GM12878 (cell line): ENCODE data around the gene STON1. TPM values are rescaled to one million over a fixed set of nuclear protein-coding genes. Genes with fewer than 3 reads are reported as not detected.

Experiments
- ATAC-seq: fragments of 200-7000 bp; cut with Tn5 transposase; 3 replicates; pipeline ENCODE4 v1.9.1; 2020; ENCODE audit warnings: mild to moderate bottlenecking, moderate library complexity
- BruUV-seq: library from RNA; stranded (reverse); fragments of 400-500 nt; replicated peaks from 2 replicates; lab custom pipeline; 2021; lab: Mats Ljungman, UMichigan
- CTCF ChIA-PET: fragments of 300-600 bp; sonication (Branson Sonifier 250); formaldehyde crosslinking; extraction: SDS; loops from one replicate; lab custom pipeline; 2021; ENCODE audit warnings: inconsistent platforms; lab: Yijun Ruan, JAX
- POLR2A ChIA-PET: fragments of 350-600 bp; formaldehyde crosslinking; extraction: SDS; loops from one replicate; lab custom pipeline; 2021; ENCODE audit warnings: inconsistent platforms; lab: Charles Lee
- RAD21 ChIA-PET: fragments of 300-600 bp; sonication (Branson Sonifier 250); formaldehyde crosslinking; loops from one replicate; lab custom pipeline; 2023; ENCODE audit warnings: antibody characterized with exemption; ENCODE audit not compliant: unreplicated experiment; lab: Charles Lee
- SMC1A ChIA-PET: fragments of 300-600 bp; sonication (Branson Sonifier 250); formaldehyde crosslinking; loops from one replicate; lab custom pipeline; 2023; ENCODE audit not compliant: unreplicated experiment, uncharacterized antibody; lab: Charles Lee
- DNase-seq: peaks from one replicate; pipeline ENCODE4 v3.0.0-alpha.2; 2011; ENCODE audit warnings: low read depth, low spot score
- FAIRE-seq: peaks from 3 replicates; lab custom pipeline; 2011; peaks lifted over from hg19 to GRCh38; lab: Jason Lieb, UNC
- H2AFZ ChIP-seq: 2 replicates; pipeline ENCODE4 v1.6.0; 2011; ENCODE audit warnings: low read depth, low read length, control low read depth; ENCODE audit not compliant: control insufficient read depth
- H3K27ac ChIP-seq: 2 replicates; pipeline ENCODE4 v1.5.1; 2011; ENCODE audit warnings: control low read depth; ENCODE audit not compliant: control insufficient read depth, insufficient read depth
- H3K27me3 ChIP-seq, 2 experiments: replicated peaks in 1 of 2; 2 replicates each; pipeline versions ENCODE4 v1.6.0 to v1.6.1; 2011; ENCODE audit warnings: low read length in 1 of 2; ENCODE audit not compliant: control insufficient read depth in 2 of 2, insufficient read depth in 2 of 2
- H3K36me3 ChIP-seq, 2 experiments: 2 replicates each; pipeline ENCODE4 v1.5.1; 2011; ENCODE audit warnings: low read length in 1 of 2; ENCODE audit not compliant: control insufficient read depth in 2 of 2, insufficient read depth in 2 of 2
- H3K4me1 ChIP-seq: 2 replicates; pipeline ENCODE4 v1.6.1; 2011; ENCODE audit warnings: mild to moderate bottlenecking, low read length, moderate library complexity, mixed read lengths; ENCODE audit not compliant: control insufficient read depth, insufficient read depth
- H3K4me2 ChIP-seq: 2 replicates; pipeline ENCODE4 v1.6.0; 2011; ENCODE audit warnings: control low read depth; ENCODE audit not compliant: control insufficient read depth, insufficient read depth
- H3K4me3 ChIP-seq: fragments of 200-600 bp; sonication (generic); 2 replicates; pipeline ENCODE4 v1.5.1; 2016
- H3K79me2 ChIP-seq: 2 replicates; pipeline ENCODE4 v1.6.0; 2011; ENCODE audit warnings: low read length; ENCODE audit not compliant: control insufficient read depth, insufficient read depth
- H3K9ac ChIP-seq: 2 replicates; pipeline ENCODE4 v1.8.0; 2011; ENCODE audit warnings: low read length, control low read depth, mixed read lengths; ENCODE audit not compliant: control insufficient read depth, insufficient read depth
- H3K9me3 ChIP-seq: replicated peaks from 3 replicates; pipeline ENCODE4 v1.5.1; 2011; ENCODE audit warnings: mild to moderate bottlenecking, low read length; ENCODE audit not compliant: control insufficient read depth, insufficient read depth
- H4K20me1 ChIP-seq: 2 replicates; pipeline ENCODE4 v1.6.0; 2011; ENCODE audit not compliant: control insufficient read depth, insufficient read depth
- JUND ChIP-seq: IDR thresholded peaks from 2 replicates; pipeline ENCODE4 v1.6.1; 2012; ENCODE audit warnings: low read depth, mild to moderate bottlenecking, low read length, improper control_type of control experiment, moderate library complexity
- NFYA ChIP-seq: IDR thresholded peaks from 2 replicates; pipeline ENCODE4 v1.6.1; 2011; ENCODE audit warnings: low read depth, mild to moderate bottlenecking, low read length, improper control_type of control experiment, borderline replicate concordance
- NR2F1 ChIP-seq: fragments of 450-650 bp; conservative IDR thresholded peaks from 2 replicates; pipeline ENCODE4 v1.6.1; 2017; ENCODE audit warnings: mild to moderate bottlenecking
- SIN3A ChIP-seq: IDR thresholded peaks from 2 replicates; pipeline ENCODE4 v1.6.1; 2012; ENCODE audit warnings: low read depth, low read length, improper control_type of control experiment
- SMAD1 ChIP-seq: fragments of 450-650 bp; IDR thresholded peaks from 2 replicates; pipeline ENCODE4 v1.6.1; 2018; ENCODE audit warnings: mild to moderate bottlenecking, low read depth; ENCODE audit not compliant: partially characterized antibody
- ZNF24 ChIP-seq: fragments of 450-650 bp; IDR thresholded peaks from 2 replicates; pipeline ENCODE4 v1.6.1; 2017; ENCODE audit warnings: antibody characterized with exemption, mild to moderate bottlenecking
- ZSCAN29 ChIP-seq: fragments of 450-650 bp; IDR thresholded peaks from 2 replicates; pipeline ENCODE4 v1.6.1; 2017; ENCODE audit warnings: mild to moderate bottlenecking, moderate library complexity
- WGBS: methylation state at CpG from one replicate; pipeline ENCODE4 v1.1.6; 2016; ENCODE audit warnings: low lambda C conversion rate; ENCODE audit not compliant: insufficient replicate concordance, insufficient coverage; ENCODE audit errors: missing lambda C conversion rate; 5-methylcytosine and 5-hydroxymethylcytosine counted together
- in situ Hi-C: fragments of 300-500 bp; cut with MboI; formaldehyde crosslinking; loops from 9 replicates; pipeline ENCODE4 v1.14.3; 2018; ENCODE audit warnings: mixed read lengths
- intact Hi-C: fragments of 100-400 bp; cut with micrococcal nuclease; formaldehyde crosslinking; loops from one replicate; pipeline ENCODE4 v1.14.2; 2022; ENCODE audit not compliant: unreplicated experiment
- polyA plus RNA-seq, 11 experiments: library from polyadenylated mRNA; depleted of rRNA in 4 of 11; unstranded in 6 of 11; stranded (reverse) in 5 of 11; fragments of >200 nt; fragmentation: Nextera tagmentation in 4 of 11; fragmentation: Illumina TruSeq in 1 of 11; extraction: Ambion mirVana in 4 of 11; extraction: Trizol in 1 of 11; gene quantifications; 1 replicate in 1 of 11; 2 replicates in 10 of 11; pipeline versions ENCODE4 v1.2.1 to v1.2.3, GENCODE V29; 2011 to 2016; ENCODE audit warnings: inconsistent platforms in 2 of 11, missing spikeins in 2 of 11, low read depth in 1 of 11
- total RNA-seq, 4 experiments: library from RNA; depleted of rRNA in 3 of 4; stranded (reverse); fragments of >200 nt in 3 of 4; fragmentation: Illumina TruSeq in 1 of 4; extraction: Trizol in 1 of 4; gene quantifications; 2 replicates each; pipeline versions ENCODE4 v1.2.1 to v1.2.3, GENCODE V29; 2013 to 2021
- TF ChIP-seq, protein P1 (sequence below): IDR thresholded peaks from 2 replicates; pipeline ENCODE4 v1.6.1; 2012; ENCODE audit warnings: low read depth, low read length, improper control_type of control experiment
- TF ChIP-seq, protein P2 (sequence below): fragments of 450-650 bp; IDR thresholded peaks from 2 replicates; pipeline ENCODE4 v1.6.1; 2017; ENCODE audit warnings: antibody characterized with exemption, mild to moderate bottlenecking, moderate library complexity
- TF ChIP-seq, protein P3 (sequence below): fragments of 450-650 bp; formaldehyde crosslinking; IDR thresholded peaks from 2 replicates; pipeline ENCODE4 v1.5.0; 2022; ENCODE audit warnings: mild to moderate bottlenecking, missing genetic modification characterization

Gene STON1
- total and polyA plus RNA-seq, 10 of the 15 experiments (the other 5 are each of a cell fraction or from before 2014, with no cell fraction given): 0.11 to 0.90 (median 0.22) TPM; not detected in 2

DNA sequence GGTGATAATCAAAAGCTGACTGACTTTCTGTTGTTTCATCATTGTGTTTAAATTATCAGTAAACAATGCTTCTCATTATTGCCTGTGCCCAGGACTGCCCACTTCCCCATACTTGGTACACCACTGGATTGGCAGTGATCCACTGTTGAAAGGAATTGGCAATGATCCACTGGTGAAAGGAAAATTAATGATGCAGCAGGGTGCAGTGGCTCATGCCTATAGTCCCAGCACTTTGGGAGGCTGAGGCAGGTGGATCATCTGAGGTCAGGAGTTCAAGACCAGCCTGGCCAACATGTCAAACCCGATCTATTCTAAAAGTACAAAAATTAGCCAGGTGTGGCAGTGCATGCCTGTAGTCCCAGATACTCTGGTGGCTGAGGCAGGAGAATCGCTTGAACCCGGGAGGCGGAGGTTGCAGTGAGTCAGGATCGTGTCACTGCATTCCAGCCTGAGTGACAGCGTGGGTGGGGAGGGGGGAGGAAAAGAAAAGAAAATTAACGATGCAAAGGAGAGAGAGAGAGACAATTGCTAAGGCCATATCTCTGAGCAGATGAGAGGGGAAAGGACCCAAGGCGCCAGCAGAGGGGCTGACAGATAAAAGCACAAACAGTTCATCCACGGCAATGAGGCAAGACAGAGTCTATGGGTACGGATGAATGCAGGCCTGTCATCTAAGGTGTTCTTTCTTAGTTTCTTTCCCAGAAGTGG is 77.5 kb downstream of the STON1 start:
- no peak overlapping the region for H2AFZ ChIP-seq
- intact Hi-C loops: loop anchor here (10.0 kb wide), 1 partner anchor 1887 kb away; no protein-coding TSS in a partner anchor
- SMC1A ChIA-PET: no interaction called here
- H3K36me3 ChIP-seq: no peaks in the 10 kb centered on the region
- FAIRE-seq: no peak
- CTCF ChIA-PET: no interaction called here
- no peak for DNase-seq
- no TSS peak for BruUV-seq
- no peak for ATAC-seq
- H3K27ac ChIP-seq: no peak overlapping the region
- no peak for TF ChIP-seq SMAD1
- TF ChIP-seq, protein P1, sequence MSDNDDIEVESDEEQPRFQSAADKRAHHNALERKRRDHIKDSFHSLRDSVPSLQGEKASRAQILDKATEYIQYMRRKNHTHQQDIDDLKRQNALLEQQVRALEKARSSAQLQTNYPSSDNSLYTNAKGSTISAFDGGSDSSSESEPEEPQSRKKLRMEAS: no peak
- 58% methylated on average over 8 of the region's 10 CpGs for WGBS
- H3K79me2 ChIP-seq: no peaks in the 10 kb centered on the region
- no peak overlapping the region for H3K4me2 ChIP-seq
- H4K20me1 ChIP-seq: no peaks in the 10 kb centered on the region
- no peaks in the 10 kb centered on the region for H3K4me1 ChIP-seq
- RAD21 ChIA-PET: no interaction called here
- POLR2A ChIA-PET: no interaction called here
- H3K9me3 ChIP-seq: no peaks in the 10 kb centered on the region
- in situ Hi-C loops: no loop called here
- H3K27me3 ChIP-seq: no peaks in the 10 kb centered on the region; a peak in 2 of 4 replicates
- no peak overlapping the region for H3K9ac ChIP-seq
- no peak overlapping the region for H3K4me3 ChIP-seq

DNA sequence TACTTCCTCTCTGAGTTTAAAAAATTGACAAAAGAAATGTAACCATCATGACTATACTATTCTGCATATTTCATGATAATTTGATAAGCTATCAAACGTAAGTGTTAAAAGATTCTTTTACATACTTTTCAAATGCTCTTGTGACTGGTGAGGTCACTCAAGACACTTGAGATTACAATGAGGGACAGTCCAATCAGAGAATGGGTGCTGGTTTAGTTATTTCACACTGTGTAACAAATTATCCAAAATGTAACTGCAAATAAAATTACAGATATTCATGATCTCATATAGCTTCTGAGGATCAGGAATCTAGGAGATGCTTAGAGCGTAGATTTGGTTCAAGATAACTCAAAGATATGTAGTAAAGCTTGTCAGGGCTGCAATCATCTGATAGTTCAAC is 83.3 kb downstream of the STON1 start:
- RAD21 ChIA-PET: no interaction called here
- in situ Hi-C loops: no loop called here
- TF ChIP-seq, protein P2, sequence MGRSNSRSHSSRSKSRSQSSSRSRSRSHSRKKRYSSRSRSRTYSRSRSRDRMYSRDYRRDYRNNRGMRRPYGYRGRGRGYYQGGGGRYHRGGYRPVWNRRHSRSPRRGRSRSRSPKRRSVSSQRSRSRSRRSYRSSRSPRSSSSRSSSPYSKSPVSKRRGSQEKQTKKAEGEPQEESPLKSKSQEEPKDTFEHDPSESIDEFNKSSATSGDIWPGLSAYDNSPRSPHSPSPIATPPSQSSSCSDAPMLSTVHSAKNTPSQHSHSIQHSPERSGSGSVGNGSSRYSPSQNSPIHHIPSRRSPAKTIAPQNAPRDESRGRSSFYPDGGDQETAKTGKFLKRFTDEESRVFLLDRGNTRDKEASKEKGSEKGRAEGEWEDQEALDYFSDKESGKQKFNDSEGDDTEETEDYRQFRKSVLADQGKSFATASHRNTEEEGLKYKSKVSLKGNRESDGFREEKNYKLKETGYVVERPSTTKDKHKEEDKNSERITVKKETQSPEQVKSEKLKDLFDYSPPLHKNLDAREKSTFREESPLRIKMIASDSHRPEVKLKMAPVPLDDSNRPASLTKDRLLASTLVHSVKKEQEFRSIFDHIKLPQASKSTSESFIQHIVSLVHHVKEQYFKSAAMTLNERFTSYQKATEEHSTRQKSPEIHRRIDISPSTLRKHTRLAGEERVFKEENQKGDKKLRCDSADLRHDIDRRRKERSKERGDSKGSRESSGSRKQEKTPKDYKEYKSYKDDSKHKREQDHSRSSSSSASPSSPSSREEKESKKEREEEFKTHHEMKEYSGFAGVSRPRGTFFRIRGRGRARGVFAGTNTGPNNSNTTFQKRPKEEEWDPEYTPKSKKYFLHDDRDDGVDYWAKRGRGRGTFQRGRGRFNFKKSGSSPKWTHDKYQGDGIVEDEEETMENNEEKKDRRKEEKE: no peak
- no peak for TF ChIP-seq NR2F1
- TF ChIP-seq, protein P3, sequence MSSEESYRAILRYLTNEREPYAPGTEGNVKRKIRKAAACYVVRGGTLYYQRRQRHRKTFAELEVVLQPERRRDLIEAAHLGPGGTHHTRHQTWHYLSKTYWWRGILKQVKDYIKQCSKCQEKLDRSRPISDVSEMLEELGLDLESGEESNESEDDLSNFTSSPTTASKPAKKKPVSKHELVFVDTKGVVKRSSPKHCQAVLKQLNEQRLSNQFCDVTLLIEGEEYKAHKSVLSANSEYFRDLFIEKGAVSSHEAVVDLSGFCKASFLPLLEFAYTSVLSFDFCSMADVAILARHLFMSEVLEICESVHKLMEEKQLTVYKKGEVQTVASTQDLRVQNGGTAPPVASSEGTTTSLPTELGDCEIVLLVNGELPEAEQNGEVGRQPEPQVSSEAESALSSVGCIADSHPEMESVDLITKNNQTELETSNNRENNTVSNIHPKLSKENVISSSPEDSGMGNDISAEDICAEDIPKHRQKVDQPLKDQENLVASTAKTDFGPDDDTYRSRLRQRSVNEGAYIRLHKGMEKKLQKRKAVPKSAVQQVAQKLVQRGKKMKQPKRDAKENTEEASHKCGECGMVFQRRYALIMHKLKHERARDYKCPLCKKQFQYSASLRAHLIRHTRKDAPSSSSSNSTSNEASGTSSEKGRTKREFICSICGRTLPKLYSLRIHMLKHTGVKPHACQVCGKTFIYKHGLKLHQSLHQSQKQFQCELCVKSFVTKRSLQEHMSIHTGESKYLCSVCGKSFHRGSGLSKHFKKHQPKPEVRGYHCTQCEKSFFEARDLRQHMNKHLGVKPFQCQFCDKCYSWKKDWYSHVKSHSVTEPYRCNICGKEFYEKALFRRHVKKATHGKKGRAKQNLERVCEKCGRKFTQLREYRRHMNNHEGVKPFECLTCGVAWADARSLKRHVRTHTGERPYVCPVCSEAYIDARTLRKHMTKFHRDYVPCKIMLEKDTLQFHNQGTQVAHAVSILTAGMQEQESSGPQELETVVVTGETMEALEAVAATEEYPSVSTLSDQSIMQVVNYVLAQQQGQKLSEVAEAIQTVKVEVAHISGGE (CRISPR knock-in tag): no peak
- no peak for TF ChIP-seq SIN3A
- TF ChIP-seq ZNF24: no peak
- no peak for TF ChIP-seq JUND
- no peak for TF ChIP-seq ZSCAN29
- TF ChIP-seq NFYA: no peak

More for the DNA sequence above, 83.3 kb downstream of the STON1 start:
- H4K20me1 ChIP-seq: no peaks in the 10 kb centered on the region
- intact Hi-C loops: no loop called here
- no peaks in the 10 kb centered on the region for H3K36me3 ChIP-seq
- CTCF ChIA-PET: interaction anchor here (1.4 kb wide), 1 partner anchor 10 kb away, joined by 3 read pairs; no protein-coding TSS in a partner anchor
- DNase-seq (no peak), ATAC-seq (no peak), FAIRE-seq (no peak)
- no peak overlapping the region for H3K4me2 ChIP-seq
- no peak overlapping the region for H3K27ac ChIP-seq
- H3K4me3 ChIP-seq: no peak overlapping the region
- POLR2A ChIA-PET: no interaction called here
- no peak overlapping the region for H3K9ac ChIP-seq
- no peak overlapping the region for H2AFZ ChIP-seq
- no peaks in the 10 kb centered on the region; a peak in 2 of 4 replicates for H3K27me3 ChIP-seq
- SMC1A ChIA-PET: interaction anchor here (0.7 kb wide), 1 partner anchor 114 kb away, joined by 3 read pairs; no protein-coding TSS in a partner anchor
- H3K9me3 ChIP-seq: no peaks in the 10 kb centered on the region
- WGBS: 22% methylated on average over 2 of the region's 2 CpGs
- no peaks in the 10 kb centered on the region for H3K4me1 ChIP-seq
- H3K79me2 ChIP-seq: no peaks in the 10 kb centered on the region
- no TSS peak for BruUV-seq
